Endothelial cell of umbilical vein (primary cell): ENCODE measurements around the gene CCDC57.

Experiments used
- CTCF ChIP-seq, 2 donors: IDR thresholded peaks; 1 replicate in 1 of 2; 2 replicates in 1 of 2; pipeline ENCODE4 v1.5.1; 2011; ENCODE audit warnings: low read length in 2 of 2, mild to moderate bottlenecking in 2 of 2, moderate library complexity in 2 of 2, control low read depth in 1 of 2, inconsistent platforms in 1 of 2, low read depth in 1 of 2; ENCODE audit not compliant: insufficient read depth in 1 of 2; ENCODE audit errors: extremely low read depth in 1 of 2
- EZH2 ChIP-seq: IDR thresholded peaks from 2 replicates; pipeline ENCODE4 v1.6.1; 2012; ENCODE audit warnings: borderline replicate concordance, low read depth, mild to moderate bottlenecking, moderate library complexity, low read length, inconsistent platforms; ENCODE audit not compliant: severe bottlenecking
- FOS ChIP-seq: IDR thresholded peaks from 2 replicates; pipeline ENCODE4 v1.6.1; 2011; ENCODE audit warnings: mild to moderate bottlenecking, low read length, moderate library complexity, borderline replicate concordance; ENCODE audit not compliant: insufficient read depth
- GATA2 ChIP-seq: IDR thresholded peaks from 2 replicates; pipeline ENCODE4 v1.7.0; 2011; ENCODE audit warnings: low read depth, mild to moderate bottlenecking, moderate library complexity, mixed read lengths, low read length; ENCODE audit not compliant: insufficient read length, insufficient read depth
- POLR2A ChIP-seq: IDR thresholded peaks from 2 replicates; pipeline ENCODE4 v1.6.1; 2012; ENCODE audit warnings: low read depth, mild to moderate bottlenecking, control low read depth, low read length
- POLR2AphosphoS5 ChIP-seq: IDR thresholded peaks from 2 replicates; pipeline ENCODE4 v1.6.1; 2012; ENCODE audit warnings: low read depth, mild to moderate bottlenecking, control low read depth, low read length, moderate library complexity; ENCODE audit not compliant: insufficient read depth

GRCh38 chr17:82177761-82178498 lies 34.7 kb downstream of the CCDC57 start:
- no peak for TF ChIP-seq POLR2AphosphoS5
- no peak for TF ChIP-seq CTCF (IDR thresholded peaks at IDR 0.05; ENCODE audit: extremely low read depth in 1 of 2, insufficient read depth in 1 of 2, low read depth in 1 of 2, low read length in 2 of 2)
- TF ChIP-seq POLR2A, result no peak
- no peak for TF ChIP-seq EZH2
- no peak for TF ChIP-seq FOS
- no peak for TF ChIP-seq GATA2
